ENCODE measurements around the gene CASK.

CASK gene

DNA sequence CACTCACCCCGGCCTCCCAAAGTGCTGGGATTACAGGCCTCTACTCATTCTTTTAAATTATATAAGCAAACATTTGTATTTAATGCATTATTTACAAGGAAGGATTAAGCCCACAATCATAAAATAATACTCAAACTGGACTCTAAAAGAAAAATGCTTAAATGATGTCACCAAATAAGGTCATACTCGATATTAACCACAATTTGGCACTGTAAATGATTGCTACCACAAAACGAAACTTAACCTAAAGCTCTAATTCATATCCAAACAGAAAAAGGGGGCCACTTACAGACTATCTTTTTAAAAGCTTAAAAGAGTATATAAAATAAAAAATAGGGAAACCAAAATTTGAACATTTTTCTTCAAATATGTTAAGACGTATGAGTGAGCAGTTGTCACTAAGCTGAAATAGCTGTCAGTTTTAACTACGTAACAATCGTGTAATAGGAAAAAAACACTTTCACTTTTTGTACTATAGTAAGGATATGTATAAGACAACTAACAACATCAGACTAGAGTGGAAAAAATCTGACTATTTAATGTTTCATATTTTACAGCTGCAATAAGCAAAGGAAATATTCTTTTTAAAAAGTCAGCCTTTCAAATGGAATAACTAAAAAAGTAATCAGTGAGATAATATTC lies 342.8 kb downstream of the CASK start:
- no peak overlapping the region for H3K4me3 ChIP-seq (ENCODE audit: low read length)
- TF ChIP-seq, protein P1, sequence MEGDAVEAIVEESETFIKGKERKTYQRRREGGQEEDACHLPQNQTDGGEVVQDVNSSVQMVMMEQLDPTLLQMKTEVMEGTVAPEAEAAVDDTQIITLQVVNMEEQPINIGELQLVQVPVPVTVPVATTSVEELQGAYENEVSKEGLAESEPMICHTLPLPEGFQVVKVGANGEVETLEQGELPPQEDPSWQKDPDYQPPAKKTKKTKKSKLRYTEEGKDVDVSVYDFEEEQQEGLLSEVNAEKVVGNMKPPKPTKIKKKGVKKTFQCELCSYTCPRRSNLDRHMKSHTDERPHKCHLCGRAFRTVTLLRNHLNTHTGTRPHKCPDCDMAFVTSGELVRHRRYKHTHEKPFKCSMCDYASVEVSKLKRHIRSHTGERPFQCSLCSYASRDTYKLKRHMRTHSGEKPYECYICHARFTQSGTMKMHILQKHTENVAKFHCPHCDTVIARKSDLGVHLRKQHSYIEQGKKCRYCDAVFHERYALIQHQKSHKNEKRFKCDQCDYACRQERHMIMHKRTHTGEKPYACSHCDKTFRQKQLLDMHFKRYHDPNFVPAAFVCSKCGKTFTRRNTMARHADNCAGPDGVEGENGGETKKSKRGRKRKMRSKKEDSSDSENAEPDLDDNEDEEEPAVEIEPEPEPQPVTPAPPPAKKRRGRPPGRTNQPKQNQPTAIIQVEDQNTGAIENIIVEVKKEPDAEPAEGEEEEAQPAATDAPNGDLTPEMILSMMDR (conservative IDR thresholded peaks at IDR 0.05; ENCODE audit: low read length): no peak

DNA sequence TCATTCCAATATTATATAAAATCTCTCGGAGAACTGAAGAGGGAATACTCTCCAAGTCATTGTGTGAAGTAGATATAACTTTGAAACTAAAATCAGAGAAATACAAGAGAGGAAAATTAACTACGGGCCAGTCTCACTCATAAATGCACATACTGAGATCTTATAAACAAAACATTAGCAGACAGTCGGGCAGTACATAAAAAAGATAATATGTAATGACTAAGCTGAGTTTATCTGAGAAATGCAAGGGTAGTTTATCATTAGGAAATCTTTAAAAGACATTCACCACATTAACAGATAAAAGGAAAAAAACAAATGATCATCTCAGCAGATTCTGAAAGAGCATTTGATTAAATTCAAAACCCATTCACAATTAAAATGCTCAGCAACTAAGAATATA lies 359.5 kb downstream of the CASK start:
- H3K4me3 ChIP-seq (ENCODE audit: low read length): no peak overlapping the region
- TF ChIP-seq, protein P1 (conservative IDR thresholded peaks at IDR 0.05; ENCODE audit: low read length): no peak
- DNase-seq (ENCODE audit: low read depth): no peak

More for the DNA sequence above, 342.8 kb downstream of the CASK start:
- DNase-seq (ENCODE audit: low read depth): no peak

DNA sequence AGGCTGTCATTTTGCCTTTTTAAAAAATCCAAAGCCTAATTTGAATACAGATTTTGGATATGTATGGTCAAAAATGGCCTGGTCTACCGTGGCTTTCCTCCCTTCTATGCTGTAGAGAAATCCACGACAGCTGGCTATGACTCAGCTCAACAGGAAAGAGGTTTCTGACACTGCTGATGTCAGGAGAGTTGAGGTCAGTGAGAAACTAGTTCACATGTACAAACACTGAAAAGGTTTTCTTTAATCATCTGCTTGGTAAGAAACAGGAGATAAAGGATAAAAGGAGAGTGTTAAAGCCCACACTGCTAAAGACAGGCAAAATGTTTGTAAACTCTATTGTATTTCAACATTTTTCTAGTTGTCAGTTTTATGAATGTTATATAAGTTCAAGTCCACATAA lies 362.3 kb downstream of the CASK start:
- no peak overlapping the region for H3K4me3 ChIP-seq (ENCODE audit: low read length)
- DNase-seq (ENCODE audit: low read depth): peak; percentile 68
- TF ChIP-seq, protein P1 (conservative IDR thresholded peaks at IDR 0.05; ENCODE audit: low read length): no peak

DNA sequence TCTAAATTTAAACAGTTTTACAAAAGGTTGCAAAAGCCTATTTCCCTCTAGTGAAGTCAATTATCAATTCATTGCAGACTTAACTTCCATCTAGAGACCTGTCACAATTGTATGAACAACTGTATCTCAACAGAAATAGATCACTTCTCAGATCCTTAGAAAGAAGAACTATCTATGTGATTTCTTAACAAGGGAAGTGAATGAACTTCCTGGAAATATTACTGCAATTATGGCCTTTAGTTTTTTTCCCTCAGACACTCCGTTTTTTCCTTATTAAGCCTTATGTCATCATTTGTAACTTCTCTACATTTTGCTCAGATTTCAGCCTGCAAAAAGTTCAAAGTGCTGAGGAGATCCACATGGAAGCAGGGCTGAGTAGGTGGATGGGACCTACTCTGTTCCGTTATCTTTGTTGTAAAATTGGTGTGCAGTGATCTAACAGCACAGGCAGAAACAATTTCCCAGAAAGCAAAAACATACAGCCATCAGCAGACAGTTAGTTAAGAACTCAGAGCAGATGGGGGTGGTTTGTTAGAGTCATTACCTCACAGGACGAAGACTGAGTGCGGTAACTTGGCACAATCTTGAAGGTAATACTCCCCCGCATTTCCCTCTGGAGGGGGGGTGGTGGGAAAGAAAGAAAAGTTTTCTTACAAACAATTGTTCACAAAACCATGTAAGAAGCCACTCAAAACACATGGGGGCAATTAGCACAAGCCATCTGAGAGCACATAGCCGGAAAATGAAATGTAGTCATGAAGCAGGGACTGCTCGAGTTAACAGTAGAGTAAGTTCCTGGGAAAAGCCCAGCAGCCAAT lies 363.9 kb downstream of the CASK start:
- DNase-seq (ENCODE audit: low read depth): peak; percentile 74
- TF ChIP-seq, protein P1 (conservative IDR thresholded peaks at IDR 0.05; ENCODE audit: low read length): no peak
- no peak overlapping the region for H3K4me3 ChIP-seq (ENCODE audit: low read length)

DNA sequence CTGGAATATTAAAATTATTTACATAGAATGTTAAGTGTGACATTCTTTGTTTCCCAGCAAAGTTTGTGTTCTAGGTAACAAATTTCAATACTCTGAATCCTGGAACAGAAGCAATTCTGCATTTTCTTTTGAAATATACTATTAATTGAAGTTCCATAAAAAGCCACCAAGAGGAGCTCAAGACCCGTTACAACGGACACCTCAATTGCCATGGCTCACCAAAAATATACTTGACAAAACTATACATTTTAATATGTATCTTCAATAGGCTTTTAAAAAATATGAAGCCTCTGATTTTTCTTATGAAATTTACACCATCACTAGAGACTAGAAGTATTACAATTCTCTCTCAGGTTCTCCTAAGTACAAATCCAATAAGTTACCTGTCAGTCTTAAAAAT lies 364.8 kb downstream of the CASK start:
- H3K4me3 ChIP-seq (ENCODE audit: low read length): no peak overlapping the region
- TF ChIP-seq, protein P1 (conservative IDR thresholded peaks at IDR 0.05; ENCODE audit: low read length): peak; percentile 49
- peak; percentile 20 for DNase-seq (ENCODE audit: low read depth)

DNA sequence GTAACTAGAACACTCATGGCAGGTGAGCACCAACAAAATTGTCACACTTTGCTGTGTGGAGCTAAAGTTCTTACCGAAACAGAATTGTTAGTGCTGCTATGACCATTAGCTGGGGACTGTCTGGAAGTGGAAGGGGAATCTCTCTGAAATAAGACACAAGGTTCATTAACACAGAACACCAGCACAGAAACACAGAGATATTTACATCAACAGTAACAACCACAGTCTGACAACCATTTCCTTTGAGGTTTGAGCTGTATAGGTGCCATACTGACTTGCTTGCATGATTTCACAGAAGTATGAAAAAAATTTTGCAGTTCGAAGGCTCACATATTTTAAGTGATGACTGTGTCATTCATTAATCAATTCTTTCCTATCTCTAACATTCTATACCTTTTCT lies 366.4 kb downstream of the CASK start:
- TF ChIP-seq, protein P1 (conservative IDR thresholded peaks at IDR 0.05; ENCODE audit: low read length): no peak
- no peak overlapping the region for H3K4me3 ChIP-seq (ENCODE audit: low read length)
- peak; percentile 0 for DNase-seq (ENCODE audit: low read depth)

DNA sequence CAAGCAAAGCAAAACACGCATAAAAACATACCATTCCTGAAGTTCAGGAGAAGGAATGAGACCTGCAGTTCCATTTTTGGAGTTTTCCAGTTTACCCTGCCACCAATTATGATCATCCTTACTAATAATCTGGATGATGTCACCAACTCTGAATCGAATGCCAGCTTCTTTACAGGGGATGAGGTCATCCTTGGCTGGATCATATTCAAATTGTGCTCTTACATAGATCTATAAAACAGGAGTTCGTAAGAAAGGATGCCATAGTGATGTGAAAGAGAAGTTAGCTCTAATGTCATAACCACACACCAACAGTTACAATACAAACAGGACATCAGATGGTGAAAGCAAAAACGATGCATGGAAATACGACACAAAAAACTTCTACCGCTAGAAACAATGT lies 369.7 kb downstream of the CASK start:
- no peak overlapping the region for H3K4me3 ChIP-seq (ENCODE audit: low read length)
- DNase-seq (ENCODE audit: low read depth): peak; percentile 13
- TF ChIP-seq, protein P1 (conservative IDR thresholded peaks at IDR 0.05; ENCODE audit: low read length): no peak
